Esophagus squamous epithelium (tissue), 5 donors: ENCODE data around the gene CAMK2A. TPM values are rescaled to one million over a fixed set of nuclear protein-coding genes. Genes with fewer than 3 reads are reported as not detected.

ENCODE experiments used
- DNase-seq: peaks from one replicate; lab custom pipeline; 2025; lab: John Stamatoyannopoulos, UW
- H3K27ac ChIP-seq, 4 donors: fragments of 200-600 bp; sonication (generic); one replicate each; pipeline ENCODE4 v1.5.1; 2016 to 2019; ENCODE audit warnings: mild to moderate bottlenecking in 1 of 4
- H3K27me3 ChIP-seq, 4 donors: fragments of 200-600 bp; sonication (generic); 1 replicate in 3 of 4; 2 replicates in 1 of 4; pipeline versions ENCODE4 v1.5.1 to v1.6.0; 2017 to 2021; ENCODE audit warnings: antibody characterized with exemption in 1 of 4
- H3K36me3 ChIP-seq, 3 donors: fragments of 200-600 bp; sonication (generic); one replicate each; pipeline ENCODE4 v1.5.1; 2016 to 2019
- H3K4me1 ChIP-seq, 3 donors: fragments of 200-600 bp; sonication (generic); one replicate each; pipeline ENCODE4 v1.5.1; 2017 to 2019
- H3K4me3 ChIP-seq, 4 donors: fragments of 200-600 bp; sonication (generic); 1 replicate in 3 of 4; 2 replicates in 1 of 4; pipeline ENCODE4 v1.5.1; 2016 to 2019; ENCODE audit warnings: mild to moderate bottlenecking in 2 of 4, moderate library complexity in 1 of 4
- H3K9me3 ChIP-seq, 3 donors: fragments of 200-600 bp; sonication (generic); one replicate each; pipeline ENCODE4 v1.5.1; 2016 to 2019
- POLR2A ChIP-seq, 4 donors: fragments of 450-650 bp; IDR thresholded peaks; one replicate each; pipeline ENCODE4 v1.6.1; 2017; ENCODE audit warnings: antibody characterized with exemption in 4 of 4, mild to moderate bottlenecking in 4 of 4, moderate library complexity in 3 of 4
- WGBS, 2 donors: methylation state at CpG; one replicate each; pipeline ENCODE4 v1.1.5; 2018; 5-methylcytosine and 5-hydroxymethylcytosine counted together
- intact Hi-C: fragments of 100-400 bp; cut with DNase I; formaldehyde crosslinking; loops from one replicate; pipeline ENCODE4 v1.15.0; 2022
- total RNA-seq, 4 donors: library from RNA; depleted of rRNA; stranded (reverse); fragments of >200 nt; gene quantifications; one replicate each; pipeline ENCODE4 v1.1.0, GENCODE V29; 2016
- TF ChIP-seq, protein P1 (sequence below), 6 experiments: fragments of 450-650 bp in 4 of 6; fragments of 200-600 bp in 2 of 6; sonication (generic) in 2 of 6; IDR thresholded peaks; one replicate each; pipeline ENCODE4 v1.5.1; 2016 to 2019; ENCODE audit warnings: antibody characterized with exemption in 6 of 6, mild to moderate bottlenecking in 4 of 6, moderate library complexity in 4 of 6
- donor health status: DM: yes; HTN: yes; CAD: no.

The CAMK2A gene
- total RNA-seq, 4 donors from 2014 or later: 0.04 TPM; not detected in 3

DNA sequence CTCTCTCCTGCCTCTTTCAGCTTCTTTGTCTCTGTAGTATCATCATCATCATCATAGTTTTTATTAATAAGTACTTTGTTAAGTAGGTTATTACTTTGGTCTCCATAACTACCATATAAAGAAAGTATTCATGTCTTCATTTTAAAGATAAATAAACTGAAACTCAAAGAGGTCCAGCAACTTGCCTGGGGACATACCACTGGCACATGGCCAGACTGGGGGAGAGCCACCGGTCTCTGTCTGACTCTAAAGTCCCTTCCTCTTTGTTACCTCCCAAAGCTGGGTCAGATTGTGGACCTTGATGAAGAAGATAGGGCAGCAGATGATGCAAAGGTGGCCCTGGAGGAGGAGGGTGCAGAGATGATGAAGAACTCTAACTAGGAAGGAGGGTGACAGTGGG is 114.5 kb downstream of the CAMK2A start:
- intact Hi-C loops: no loop called here
- Histone ChIP-seq H3K4me1 (peaks cover 0 to 14% (median 6%) of the 10 kb centered on the region in 3 donors), H3K27me3 (peaks cover 0 to 8% (median 0%) of the 10 kb centered on the region in 4 donors), H3K36me3 (no peaks in the 10 kb centered on the region), H3K27ac (no peak overlapping the region), H3K9me3 (no peaks in the 10 kb centered on the region), H3K4me3 (no peak overlapping the region)
- 13 to 40% methylated on average over 1 of the region's 1 CpG for WGBS, 2 donors
- no peak for DNase-seq
- TF ChIP-seq, protein P1, sequence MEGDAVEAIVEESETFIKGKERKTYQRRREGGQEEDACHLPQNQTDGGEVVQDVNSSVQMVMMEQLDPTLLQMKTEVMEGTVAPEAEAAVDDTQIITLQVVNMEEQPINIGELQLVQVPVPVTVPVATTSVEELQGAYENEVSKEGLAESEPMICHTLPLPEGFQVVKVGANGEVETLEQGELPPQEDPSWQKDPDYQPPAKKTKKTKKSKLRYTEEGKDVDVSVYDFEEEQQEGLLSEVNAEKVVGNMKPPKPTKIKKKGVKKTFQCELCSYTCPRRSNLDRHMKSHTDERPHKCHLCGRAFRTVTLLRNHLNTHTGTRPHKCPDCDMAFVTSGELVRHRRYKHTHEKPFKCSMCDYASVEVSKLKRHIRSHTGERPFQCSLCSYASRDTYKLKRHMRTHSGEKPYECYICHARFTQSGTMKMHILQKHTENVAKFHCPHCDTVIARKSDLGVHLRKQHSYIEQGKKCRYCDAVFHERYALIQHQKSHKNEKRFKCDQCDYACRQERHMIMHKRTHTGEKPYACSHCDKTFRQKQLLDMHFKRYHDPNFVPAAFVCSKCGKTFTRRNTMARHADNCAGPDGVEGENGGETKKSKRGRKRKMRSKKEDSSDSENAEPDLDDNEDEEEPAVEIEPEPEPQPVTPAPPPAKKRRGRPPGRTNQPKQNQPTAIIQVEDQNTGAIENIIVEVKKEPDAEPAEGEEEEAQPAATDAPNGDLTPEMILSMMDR (IDR thresholded peaks at IDR 0.05): no peak
- TF ChIP-seq POLR2A (IDR thresholded peaks at IDR 0.05): no peak

DNA sequence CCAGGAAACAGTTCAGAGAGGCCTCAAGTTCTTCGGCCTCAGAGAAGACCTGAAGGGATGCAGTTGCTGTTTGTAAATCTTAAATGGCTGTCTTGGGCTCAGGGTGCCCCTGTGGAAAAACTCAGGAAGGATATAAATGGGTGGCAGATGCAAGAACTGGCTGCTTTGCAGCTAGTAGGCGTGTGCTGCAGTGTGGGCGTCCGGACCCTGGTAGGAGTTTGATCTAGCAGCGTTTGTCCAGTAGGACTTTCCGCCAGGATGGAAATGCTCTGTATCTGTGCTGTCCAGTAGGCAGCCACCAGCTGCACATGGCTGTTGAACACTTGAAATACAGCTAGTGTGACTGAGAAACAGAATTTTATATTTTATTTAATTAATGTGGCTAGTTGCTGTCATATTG is 115.3 kb downstream of the CAMK2A start:
- no peaks in the 10 kb centered on the region for H3K36me3 ChIP-seq
- DNase-seq: no peak
- H3K4me1 ChIP-seq: peaks cover 0 to 6% (median 0%) of the 10 kb centered on the region in 3 donors
- H3K9me3 ChIP-seq: no peaks in the 10 kb centered on the region
- H3K27me3 ChIP-seq: peaks cover 0 to 14% (median 0%) of the 10 kb centered on the region in 4 donors
- no peak overlapping the region for H3K27ac ChIP-seq
- intact Hi-C loops: no loop called here
- no peak overlapping the region for H3K4me3 ChIP-seq
- no peak for TF ChIP-seq POLR2A (IDR thresholded peaks at IDR 0.05)
- TF ChIP-seq, protein P1 (IDR thresholded peaks at IDR 0.05): no peak
- 90 to 91% methylated on average over 5 to 6 of the region's 6 CpGs for WGBS, 2 donors

DNA sequence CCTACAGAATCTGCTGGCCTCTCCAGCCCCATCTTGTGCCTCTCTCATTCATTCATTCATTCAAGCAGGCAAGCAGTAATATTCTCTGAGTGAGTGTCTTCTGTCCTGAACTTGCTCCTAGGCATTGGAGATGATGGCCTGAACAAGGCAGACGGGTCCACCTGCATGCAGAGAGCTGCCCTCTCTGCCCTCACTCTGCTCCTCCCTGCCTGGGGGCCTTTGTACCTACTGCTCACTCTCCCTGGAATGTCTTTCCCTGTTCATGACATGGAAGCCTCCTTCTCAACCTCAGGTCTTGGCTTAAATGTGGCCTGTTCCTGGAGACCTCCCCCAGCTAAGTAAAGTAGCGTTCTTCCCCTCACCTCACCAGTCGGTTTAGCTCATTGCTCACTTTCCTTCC is 116.4 kb downstream of the CAMK2A start:
- no peak overlapping the region for H3K27ac ChIP-seq
- TF ChIP-seq, protein P1 (IDR thresholded peaks at IDR 0.05): no peak
- TF ChIP-seq POLR2A (IDR thresholded peaks at IDR 0.05): no peak
- no peaks in the 10 kb centered on the region for H3K36me3 ChIP-seq
- no peak overlapping the region for H3K4me3 ChIP-seq
- peaks cover 0 to 6% (median 0%) of the 10 kb centered on the region in 3 donors for H3K4me1 ChIP-seq
- 71 to 84% methylated on average over 2 to 3 of the region's 3 CpGs for WGBS, 2 donors
- no peaks in the 10 kb centered on the region for H3K9me3 ChIP-seq
- intact Hi-C loops: no loop called here
- DNase-seq: no peak
- peaks cover 0 to 26% (median 0%) of the 10 kb centered on the region in 4 donors for H3K27me3 ChIP-seq

DNA sequence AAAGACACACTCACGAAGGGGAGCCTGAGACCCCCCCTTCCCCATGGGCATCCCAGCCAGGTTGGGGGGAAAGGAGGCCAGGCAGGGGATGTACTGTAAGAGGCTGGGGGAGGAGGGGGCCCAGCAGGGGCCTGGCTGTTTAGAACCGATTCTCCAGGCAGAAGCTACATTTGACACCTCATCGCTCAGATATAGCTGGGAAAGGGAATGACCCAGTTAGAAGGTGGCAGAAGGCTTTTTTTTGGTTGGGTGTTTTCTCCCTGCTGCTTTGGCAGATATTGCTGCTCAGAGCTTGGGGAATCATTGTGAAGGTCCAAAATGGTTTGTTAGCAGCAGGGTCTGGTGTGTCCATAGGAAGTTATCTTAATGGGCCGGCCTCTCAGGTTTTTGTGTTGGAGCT is 117.0 kb downstream of the CAMK2A start:
- no peak overlapping the region for H3K4me3 ChIP-seq
- no peaks in the 10 kb centered on the region for H3K36me3 ChIP-seq
- intact Hi-C loops: no loop called here
- no peak for DNase-seq
- no peaks in the 10 kb centered on the region for H3K9me3 ChIP-seq
- TF ChIP-seq POLR2A (IDR thresholded peaks at IDR 0.05): no peak
- TF ChIP-seq, protein P1 (IDR thresholded peaks at IDR 0.05): no peak
- peaks cover 0 to 6% (median 0%) of the 10 kb centered on the region in 3 donors for H3K4me1 ChIP-seq
- H3K27me3 ChIP-seq: peaks cover 0 to 32% (median 0%) of the 10 kb centered on the region in 4 donors
- no peak overlapping the region for H3K27ac ChIP-seq
- 85 to 86% methylated on average over 3 of the region's 4 CpGs for WGBS, 2 donors

DNA sequence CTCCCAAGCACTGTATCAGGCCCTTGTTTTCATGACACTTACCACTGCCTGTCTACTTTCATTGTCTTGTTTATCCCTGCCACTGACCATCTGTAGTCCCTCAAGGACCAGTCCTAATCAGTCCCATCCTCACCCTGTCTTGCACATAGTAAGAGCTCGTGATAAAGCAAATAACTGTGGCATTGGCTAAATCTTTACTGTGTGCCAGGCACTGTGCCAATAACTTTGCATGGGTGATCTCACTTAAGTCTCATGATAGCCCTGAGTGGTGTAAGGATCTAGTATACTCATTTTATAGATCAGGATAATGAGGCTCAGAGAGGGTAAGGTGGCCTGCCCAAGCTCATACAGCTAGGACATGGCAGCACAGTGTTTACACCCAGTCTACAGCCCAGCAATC is 117.4 kb downstream of the CAMK2A start:
- 75 to 80% methylated on average over 1 of the region's 1 CpG for WGBS, 2 donors
- Histone ChIP-seq H3K27me3 (peaks cover 0 to 36% (median under 1%) of the 10 kb centered on the region in 4 donors), H3K4me3 (no peak overlapping the region), H3K36me3 (no peaks in the 10 kb centered on the region), H3K9me3 (no peaks in the 10 kb centered on the region), H3K4me1 (peaks cover 0 to 7% (median 0%) of the 10 kb centered on the region in 3 donors), H3K27ac (no peak overlapping the region)
- TF ChIP-seq, protein P1 (IDR thresholded peaks at IDR 0.05): no peak
- TF ChIP-seq POLR2A (IDR thresholded peaks at IDR 0.05): no peak
- no peak for DNase-seq
- intact Hi-C loops: no loop called here

Other genes starting within 250 kb of the CAMK2A start
- gene CSF1R, start 203.2 kb downstream of the CAMK2A start, total RNA-seq: 10 to 100 TPM in 2 of 4 donors, 1 to 10 TPM in 2; 4.3 to 38.7 (median 15.1) TPM
- gene PDGFRB, start 133.9 kb downstream of the CAMK2A start, total RNA-seq: 10 to 100 TPM in 3 of 4 donors, 1 to 10 TPM in 1; 5.6 to 51.7 (median 31.0) TPM
- gene CDX1, start 123.0 kb downstream of the CAMK2A start, total RNA-seq: not detected
- not detected for gene SLC6A7, start 99.7 kb downstream of the CAMK2A start, total RNA-seq
- 1 to 10 TPM; 2.1 to 7.2 (median 5.1) TPM for gene ARSI, start 13.1 kb upstream of the CAMK2A start, total RNA-seq
- gene TCOF1, start 67.9 kb upstream of the CAMK2A start, total RNA-seq: 10 to 100 TPM; 18.2 to 41.4 (median 24.8) TPM
- 1,000 to 10,000 TPM in 1 of 4 donors, 100 to 1,000 TPM in 2, 10 to 100 TPM in 1; 91.0 to 1,037 (median 261) TPM for gene CD74, start 123.1 kb upstream of the CAMK2A start, total RNA-seq
- 1,000 to 10,000 TPM; 1,098 to 4,026 (median 2,484) TPM for gene RPS14, start 160.0 kb upstream of the CAMK2A start, total RNA-seq
- 100 to 1,000 TPM in 3 of 4 donors, 10 to 100 TPM in 1; 76.5 to 205 (median 118) TPM for gene NDST1, start 218.4 kb upstream of the CAMK2A start, total RNA-seq